ENCODE results near the gene C2orf68. TPM values are rescaled to one million over a fixed set of nuclear protein-coding genes. Genes with fewer than 3 reads are reported as not detected.

C2orf68 gene
- total and polyA plus RNA-seq, 2 of the 13 experiments (the other 11 are each of a cell fraction or from before 2014, with no cell fraction given): 47.1 to 77.4 TPM

DNA sequence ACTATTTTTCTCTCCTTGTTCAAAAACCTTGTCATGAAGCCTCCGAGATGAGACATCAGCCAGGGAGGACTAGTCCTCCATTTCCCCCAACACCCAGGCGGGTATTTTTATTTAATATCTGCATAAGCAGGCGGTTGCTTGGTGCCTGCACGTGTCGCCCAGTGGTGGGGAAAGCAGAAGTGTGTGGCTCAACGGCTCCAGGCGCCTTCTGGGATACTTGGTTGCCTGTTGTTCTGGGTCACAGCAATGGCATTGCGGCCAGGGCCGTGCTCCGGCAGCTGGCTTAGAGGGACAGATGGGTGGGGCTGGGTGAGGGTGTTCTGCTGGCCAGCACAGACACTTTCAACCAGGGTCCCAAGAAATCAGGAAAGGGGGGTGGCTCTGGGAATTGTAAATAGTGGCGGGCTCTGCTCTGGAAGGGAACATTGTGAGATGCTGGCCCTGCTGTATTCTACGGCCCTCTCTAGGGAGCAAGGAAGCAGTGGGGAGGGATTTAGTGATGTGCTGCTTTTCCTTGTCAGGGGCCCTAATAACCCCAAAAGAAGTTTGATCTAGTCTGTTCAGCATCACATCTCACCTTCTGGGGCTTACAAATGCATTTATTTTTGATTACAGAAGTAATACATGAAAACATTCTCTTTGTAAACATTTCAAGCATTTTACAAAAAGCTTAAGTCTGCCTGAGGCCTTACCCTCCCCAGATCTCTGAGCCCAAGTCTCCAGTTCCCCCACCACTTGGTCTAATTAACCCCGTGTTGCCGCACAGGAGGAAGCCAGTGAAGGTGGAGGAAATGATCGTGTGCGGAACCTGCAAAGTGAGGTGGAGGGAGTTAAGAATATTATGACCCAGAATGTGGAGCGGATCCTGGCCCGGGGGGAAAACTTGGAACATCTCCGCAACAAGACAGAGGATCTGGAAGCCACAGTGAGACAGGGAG, 33.4 kb downstream of the C2orf68 start (continued):
- TF ChIP-seq CEBPZ (IDR thresholded peaks at IDR 0.05; ENCODE audit: low read length): no peak
- TF ChIP-seq ZBTB21 (CRISPR knock-in tag; IDR thresholded peaks at IDR 0.05): no peak
- peak; percentile 13; the same call in 1 of the 2 replicates for TF ChIP-seq CHCHD3 (CRISPR knock-in tag; IDR thresholded peaks at IDR 0.05)
- TF ChIP-seq ZNF792 (CRISPR knock-in tag; IDR thresholded peaks at IDR 0.05): no peak
- TF ChIP-seq ZNF224 (CRISPR knock-in tag; IDR thresholded peaks at IDR 0.05): no peak
- TF ChIP-seq TSC22D2 (CRISPR knock-in tag; IDR thresholded peaks at IDR 0.05; ENCODE audit: borderline replicate concordance): no peak
- TF ChIP-seq, protein P1, sequence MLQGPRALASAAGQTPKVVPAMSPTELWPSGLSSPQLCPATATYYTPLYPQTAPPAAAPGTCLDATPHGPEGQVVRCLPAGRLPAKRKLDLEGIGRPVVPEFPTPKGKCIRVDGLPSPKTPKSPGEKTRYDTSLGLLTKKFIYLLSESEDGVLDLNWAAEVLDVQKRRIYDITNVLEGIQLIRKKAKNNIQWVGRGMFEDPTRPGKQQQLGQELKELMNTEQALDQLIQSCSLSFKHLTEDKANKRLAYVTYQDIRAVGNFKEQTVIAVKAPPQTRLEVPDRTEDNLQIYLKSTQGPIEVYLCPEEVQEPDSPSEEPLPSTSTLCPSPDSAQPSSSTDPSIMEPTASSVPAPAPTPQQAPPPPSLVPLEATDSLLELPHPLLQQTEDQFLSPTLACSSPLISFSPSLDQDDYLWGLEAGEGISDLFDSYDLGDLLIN (CRISPR knock-in tag; IDR thresholded peaks at IDR 0.05; ENCODE audit: borderline replicate concordance): no peak
- no peak for TF ChIP-seq ARNT (IDR thresholded peaks at IDR 0.05)
- 0 out of 2 replicates have a peak, but pooled peaks have one; percentile 43 for TF ChIP-seq KMT2B (CRISPR knock-in tag; IDR thresholded peaks at IDR 0.05)
- peak; percentile 61; the same call in 1 of the 2 replicates for TF ChIP-seq FOXC1 (CRISPR knock-in tag; IDR thresholded peaks at IDR 0.05; ENCODE audit: borderline replicate concordance)
- no peak for TF ChIP-seq ZNF101 (CRISPR knock-in tag; IDR thresholded peaks at IDR 0.05; ENCODE audit: borderline replicate concordance, low read depth)
- TF ChIP-seq, protein P2, sequence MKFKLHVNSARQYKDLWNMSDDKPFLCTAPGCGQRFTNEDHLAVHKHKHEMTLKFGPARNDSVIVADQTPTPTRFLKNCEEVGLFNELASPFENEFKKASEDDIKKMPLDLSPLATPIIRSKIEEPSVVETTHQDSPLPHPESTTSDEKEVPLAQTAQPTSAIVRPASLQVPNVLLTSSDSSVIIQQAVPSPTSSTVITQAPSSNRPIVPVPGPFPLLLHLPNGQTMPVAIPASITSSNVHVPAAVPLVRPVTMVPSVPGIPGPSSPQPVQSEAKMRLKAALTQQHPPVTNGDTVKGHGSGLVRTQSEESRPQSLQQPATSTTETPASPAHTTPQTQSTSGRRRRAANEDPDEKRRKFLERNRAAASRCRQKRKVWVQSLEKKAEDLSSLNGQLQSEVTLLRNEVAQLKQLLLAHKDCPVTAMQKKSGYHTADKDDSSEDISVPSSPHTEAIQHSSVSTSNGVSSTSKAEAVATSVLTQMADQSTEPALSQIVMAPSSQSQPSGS (CRISPR knock-in tag; IDR thresholded peaks at IDR 0.05): no peak
- no peak for TF ChIP-seq ZBTB3 (CRISPR knock-in tag; IDR thresholded peaks at IDR 0.05; ENCODE audit: borderline replicate concordance, low read depth)
- no peak for TF ChIP-seq ZNF331 (CRISPR knock-in tag; IDR thresholded peaks at IDR 0.05)
- TF ChIP-seq ZNF558 (CRISPR knock-in tag; IDR thresholded peaks at IDR 0.05; ENCODE audit: borderline replicate concordance): 0 out of 2 replicates have a peak, but pooled peaks have one; percentile 21
- TF ChIP-seq ZBTB2 (CRISPR knock-in tag; IDR thresholded peaks at IDR 0.05; ENCODE audit: low read depth): no peak
- no peak for TF ChIP-seq ZNF761 (CRISPR knock-in tag; conservative IDR thresholded peaks at IDR 0.05)
- no peak for TF ChIP-seq SALL1 (CRISPR knock-in tag; IDR thresholded peaks at IDR 0.05)
- no peak for TF ChIP-seq ZNF180 (CRISPR knock-in tag; IDR thresholded peaks at IDR 0.05; ENCODE audit: borderline replicate concordance, low read depth)
- TF ChIP-seq, protein P3, sequence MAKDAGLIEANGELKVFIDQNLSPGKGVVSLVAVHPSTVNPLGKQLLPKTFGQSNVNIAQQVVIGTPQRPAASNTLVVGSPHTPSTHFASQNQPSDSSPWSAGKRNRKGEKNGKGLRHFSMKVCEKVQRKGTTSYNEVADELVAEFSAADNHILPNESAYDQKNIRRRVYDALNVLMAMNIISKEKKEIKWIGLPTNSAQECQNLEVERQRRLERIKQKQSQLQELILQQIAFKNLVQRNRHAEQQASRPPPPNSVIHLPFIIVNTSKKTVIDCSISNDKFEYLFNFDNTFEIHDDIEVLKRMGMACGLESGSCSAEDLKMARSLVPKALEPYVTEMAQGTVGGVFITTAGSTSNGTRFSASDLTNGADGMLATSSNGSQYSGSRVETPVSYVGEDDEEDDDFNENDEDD (CRISPR knock-in tag; IDR thresholded peaks at IDR 0.05; ENCODE audit: borderline replicate concordance): no peak; the same call in 1 of the 2 replicates
- peak; percentile 44; the same call in 1 of the 2 replicates for TF ChIP-seq BORCS8-MEF2B (CRISPR knock-in tag; IDR thresholded peaks at IDR 0.05)
